Activated CD8-positive, alpha-beta memory T cell treated with anti-CD3 and anti-CD28 coated beads, Interleukin-2, amount 50 U/mL, for 1 hour (primary cell): ENCODE data around the gene ERLIN1.

ENCODE experiments used
- DNase-seq: peaks from one replicate; pipeline ENCODE4 v3.0.0-alpha.2; 2020; ENCODE audit errors: extremely low read depth

The ERLIN1 gene

GRCh38 chr10:100172349-100172748, 13.5 kb downstream of the ERLIN1 start:
- no peak for DNase-seq

GRCh38 chr10:100168313-100168643, 17.6 kb downstream of the ERLIN1 start:
- no peak for DNase-seq

- no peak for DNase-seq
Observed at GRCh38 chr10:100167553-100168312, 18.1 kb downstream of the ERLIN1 start.

- no peak for DNase-seq
Observed at GRCh38 chr10:100163704-100164621, 21.9 kb downstream of the ERLIN1 start.

- no peak for DNase-seq
Observed at GRCh38 chr10:100162696-100163095, 23.1 kb downstream of the ERLIN1 start.

GRCh38 chr10:100158044-100158805, 27.6 kb downstream of the ERLIN1 start:
- DNase-seq, result no peak

GRCh38 chr10:100157156-100157555, 28.7 kb downstream of the ERLIN1 start:
- no peak for DNase-seq

GRCh38 chr10:100155936-100156335, 29.9 kb downstream of the ERLIN1 start:
- no peak for DNase-seq

- DNase-seq, result no peak
Observed at GRCh38 chr10:100154666-100155065, 31.2 kb downstream of the ERLIN1 start.

GRCh38 chr10:100153239-100153825, 32.5 kb downstream of the ERLIN1 start:
- no peak for DNase-seq

- no peak for DNase-seq
Observed at GRCh38 chr10:100151723-100152300, 34.0 kb downstream of the ERLIN1 start.

GRCh38 chr10:100148353-100149211, 37.2 kb downstream of the ERLIN1 start:
- no peak for DNase-seq

GRCh38 chr10:100146875-100147650, 38.8 kb downstream of the ERLIN1 start:
- no peak for DNase-seq

- DNase-seq, result no peak
Observed at GRCh38 chr10:100146398-100146797, 39.4 kb downstream of the ERLIN1 start.

GRCh38 chr10:100143756-100144155, 42.1 kb downstream of the ERLIN1 start:
- DNase-seq, result no peak

GRCh38 chr10:100141446-100142087, 44.3 kb downstream of the ERLIN1 start:
- DNase-seq, result no peak

GRCh38 chr10:100140070-100140469, 45.8 kb downstream of the ERLIN1 start:
- DNase-seq, result no peak

GRCh38 chr10:100138921-100139496, 46.8 kb downstream of the ERLIN1 start:
- no peak for DNase-seq

GRCh38 chr10:100135486-100135885, 50.3 kb downstream of the ERLIN1 start:
- DNase-seq, result no peak
